DMS153 treated with DMSO at 0.1 percent for 48 hours (cell line): ENCODE data around the gene F10.

ENCODE experiments used
- DNase-seq: peaks from one replicate; lab custom pipeline; 2025; ENCODE audit not compliant: unreplicated experiment; lab: John Stamatoyannopoulos, UW

Gene F10

GRCh38 chr13:113115363-113116205 is 7.0 kb upstream of the F10 start:
- no peak for DNase-seq

GRCh38 chr13:113116206-113116800 is 6.3 kb upstream of the F10 start:
- no peak for DNase-seq

DNA sequence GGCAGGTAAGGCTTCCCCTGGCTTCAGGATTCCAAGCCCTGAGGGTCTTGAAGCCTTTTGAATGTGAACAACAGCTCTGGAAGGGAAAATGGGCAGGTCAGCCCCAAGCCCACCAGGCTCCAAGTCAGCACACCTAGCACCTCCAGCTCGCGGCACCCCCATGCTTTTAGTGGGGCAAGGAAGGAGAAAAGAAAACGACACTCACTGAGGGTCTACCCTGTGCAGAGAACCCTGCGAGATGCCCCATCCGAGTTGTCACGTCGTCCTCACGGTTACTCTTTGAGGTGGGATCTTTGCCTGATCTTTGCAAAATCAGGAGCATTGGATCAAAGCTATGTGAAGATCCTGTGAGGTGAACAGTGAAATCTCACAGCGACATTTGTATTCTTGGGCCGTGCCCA is 5.7 kb upstream of the F10 start:
- DNase-seq: no peak

DNA sequence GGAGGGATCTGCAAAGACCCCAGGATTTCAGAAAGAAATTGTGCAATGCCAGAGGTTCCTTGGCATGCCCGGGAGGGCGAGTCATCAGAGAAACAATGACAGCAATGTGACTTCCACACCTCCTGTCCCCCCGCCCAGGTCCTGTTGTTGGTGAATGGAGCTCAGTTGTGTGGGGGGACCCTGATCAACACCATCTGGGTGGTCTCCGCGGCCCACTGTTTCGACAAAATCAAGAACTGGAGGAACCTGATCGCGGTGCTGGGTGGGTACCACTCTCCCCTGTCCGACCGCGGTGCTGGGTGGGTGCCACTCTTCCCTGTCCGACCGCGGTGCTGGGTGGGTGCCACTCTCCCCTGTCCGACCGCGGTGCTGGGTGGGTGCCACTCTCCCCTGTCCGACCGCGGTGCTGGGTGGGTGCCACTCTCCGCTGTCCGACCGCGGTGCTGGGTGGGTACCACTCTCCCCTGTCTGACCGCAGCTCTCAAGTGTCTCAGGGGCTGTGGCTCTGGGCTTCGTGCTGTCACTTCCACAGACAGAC is 5.2 kb upstream of the F10 start:
- no peak for DNase-seq

DNA sequence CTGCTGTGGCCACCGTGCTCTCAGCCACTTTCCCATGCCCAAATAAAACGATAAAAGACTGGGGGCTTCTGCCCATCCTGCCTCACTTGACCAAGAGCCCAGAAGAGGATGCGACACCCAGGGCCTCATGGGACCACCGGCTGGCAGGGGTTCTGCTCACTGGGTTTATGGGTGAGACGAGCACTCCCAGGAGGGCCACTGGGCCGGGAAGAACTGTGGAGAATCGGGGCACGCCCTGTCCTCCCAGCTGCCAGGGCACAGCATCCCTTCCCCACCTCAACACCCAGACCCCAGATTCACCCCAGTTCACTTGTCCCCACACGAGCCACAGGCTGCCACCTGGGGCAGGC is 4.7 kb upstream of the F10 start:
- no peak for DNase-seq

GRCh38 chr13:113118261-113119021 is 4.2 kb upstream of the F10 start:
- no peak for DNase-seq

DNA sequence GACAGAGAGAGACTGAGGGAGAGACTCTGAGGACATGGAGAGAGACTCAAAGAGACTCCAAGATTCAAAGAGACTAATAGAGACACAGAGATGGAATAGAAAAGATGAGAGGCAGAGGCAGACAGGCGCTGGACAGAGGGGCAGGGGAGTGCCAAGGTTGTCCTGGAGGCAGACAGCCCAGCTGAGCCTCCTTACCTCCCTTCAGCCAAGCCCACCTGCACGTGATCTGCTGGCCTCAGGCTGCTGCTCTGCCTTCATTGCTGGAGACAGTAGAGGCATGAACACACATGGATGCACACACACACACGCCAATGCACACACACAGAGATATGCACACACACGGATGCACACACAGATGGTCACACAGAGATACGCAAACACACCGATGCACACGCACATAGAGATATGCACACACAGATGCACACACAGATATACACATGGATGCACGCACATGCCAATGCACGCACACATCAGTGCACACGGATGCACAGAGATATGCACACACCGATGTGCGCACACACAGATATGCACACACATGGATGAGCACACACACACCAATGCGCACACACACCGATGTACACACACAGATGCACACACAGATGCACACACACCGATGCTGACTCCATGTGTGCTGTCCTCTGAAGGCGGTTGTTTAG is 3.3 kb upstream of the F10 start:
- DNase-seq: no peak

- DNase-seq: no peak
Observed at GRCh38 chr13:113119822-113120189, 2.8 kb upstream of the F10 start.

- DNase-seq: no peak
Observed at GRCh38 chr13:113120300-113121182, 2.1 kb upstream of the F10 start.

DNA sequence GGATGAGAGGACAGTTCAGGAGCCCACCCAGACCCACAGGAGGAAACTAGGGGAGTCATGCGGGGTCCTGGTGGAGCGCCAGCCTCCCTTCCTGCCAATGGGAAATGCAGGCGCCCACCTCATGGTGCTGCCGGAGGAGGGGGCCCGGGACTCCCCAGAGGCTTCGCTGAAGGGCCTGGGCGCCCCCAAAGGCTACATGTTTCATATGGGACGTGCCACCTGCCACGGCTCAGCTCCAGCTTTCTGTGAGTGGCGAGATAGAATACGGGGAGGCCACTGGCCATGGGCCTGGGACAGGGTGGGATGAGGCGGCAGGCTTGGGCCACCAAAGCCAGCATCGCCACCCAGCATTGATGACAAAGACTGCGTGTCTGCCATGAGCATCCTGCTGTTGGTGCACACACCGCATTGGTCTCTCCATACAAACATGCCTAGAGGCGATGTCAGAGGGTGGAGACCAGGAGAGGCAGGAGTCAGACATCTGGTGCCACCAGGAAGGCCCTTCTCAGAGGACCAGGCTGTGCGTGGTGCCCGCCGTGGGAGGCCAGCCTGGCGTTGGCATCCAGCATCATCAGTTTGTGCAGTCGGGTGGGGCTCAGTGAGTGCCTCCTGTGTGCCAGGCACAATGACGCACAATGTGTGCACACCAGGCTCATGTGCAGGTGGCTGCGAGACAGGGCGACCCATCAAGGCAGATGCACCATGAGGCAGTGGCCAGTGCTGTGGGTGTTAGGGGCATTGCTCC is 1.2 kb upstream of the F10 start:
- DNase-seq: no peak

DNA sequence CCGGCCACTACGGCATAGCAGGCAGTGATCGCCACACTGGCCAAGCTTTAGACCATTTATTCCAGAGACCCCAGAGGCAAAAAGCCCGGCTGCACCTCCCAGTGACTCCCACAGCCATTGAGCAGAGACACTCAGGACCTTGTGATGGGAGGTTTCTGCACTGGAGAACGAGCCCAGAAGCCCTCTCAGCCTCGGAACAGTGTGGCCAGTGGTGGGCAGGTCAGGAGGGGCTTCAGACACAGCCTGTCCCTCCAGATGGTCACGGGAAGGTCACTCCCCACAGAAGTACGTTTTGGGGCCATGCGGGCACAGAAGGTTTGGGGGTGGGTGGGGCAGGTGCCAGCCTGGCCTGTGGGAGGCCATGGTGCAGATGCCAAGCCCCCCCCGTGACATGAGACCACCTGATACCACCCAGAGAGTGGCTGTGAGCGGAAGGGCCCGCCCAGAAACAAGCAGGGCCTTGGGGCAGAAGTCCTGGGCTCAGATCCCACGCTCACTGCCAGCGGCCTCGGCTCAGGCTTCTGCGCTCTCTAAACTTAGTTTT is 599 bp upstream of the F10 start:
- no peak for DNase-seq

- DNase-seq: no peak
Observed at GRCh38 chr13:113123226-113124201, 915 bp downstream of the F10 start.

GRCh38 chr13:113124211-113124970 is 1.8 kb downstream of the F10 start:
- no peak for DNase-seq

DNA sequence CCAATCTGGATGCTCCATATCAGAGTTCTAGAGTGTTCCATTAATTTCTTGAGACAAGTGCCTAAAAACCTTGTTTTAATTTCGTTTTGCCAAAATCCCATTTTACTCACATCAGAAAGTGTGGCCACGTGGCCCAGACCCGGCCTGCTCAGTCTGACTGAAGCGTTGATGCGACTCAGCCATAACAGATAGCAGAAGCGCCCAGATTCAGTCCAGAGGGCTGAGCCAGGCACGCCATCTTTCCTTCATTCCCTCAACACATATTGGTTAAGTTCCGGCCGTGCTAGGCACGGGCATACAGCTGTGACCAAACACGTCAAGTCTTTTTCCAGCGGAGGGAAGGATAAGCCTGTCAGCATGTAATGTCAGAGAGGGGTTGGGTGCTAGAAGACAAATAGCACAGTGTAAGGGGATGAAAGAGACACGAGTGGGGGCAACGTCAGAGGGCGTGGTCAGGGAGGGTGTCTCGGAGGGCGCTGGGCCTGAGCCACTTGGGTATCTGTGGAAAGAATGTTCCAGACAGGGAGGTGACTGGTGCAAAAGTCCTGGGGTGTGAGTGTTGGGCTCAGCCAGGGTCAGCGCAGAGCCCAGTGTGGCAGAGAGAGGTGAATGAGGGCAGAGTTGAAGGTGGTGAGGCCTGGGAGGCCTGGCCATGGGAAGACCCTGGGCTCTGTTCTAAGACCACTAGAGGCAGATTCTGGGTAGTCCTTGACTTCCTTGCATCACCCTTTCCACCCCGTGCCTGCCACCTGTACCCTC is 3.1 kb downstream of the F10 start:
- DNase-seq: no peak

DNA sequence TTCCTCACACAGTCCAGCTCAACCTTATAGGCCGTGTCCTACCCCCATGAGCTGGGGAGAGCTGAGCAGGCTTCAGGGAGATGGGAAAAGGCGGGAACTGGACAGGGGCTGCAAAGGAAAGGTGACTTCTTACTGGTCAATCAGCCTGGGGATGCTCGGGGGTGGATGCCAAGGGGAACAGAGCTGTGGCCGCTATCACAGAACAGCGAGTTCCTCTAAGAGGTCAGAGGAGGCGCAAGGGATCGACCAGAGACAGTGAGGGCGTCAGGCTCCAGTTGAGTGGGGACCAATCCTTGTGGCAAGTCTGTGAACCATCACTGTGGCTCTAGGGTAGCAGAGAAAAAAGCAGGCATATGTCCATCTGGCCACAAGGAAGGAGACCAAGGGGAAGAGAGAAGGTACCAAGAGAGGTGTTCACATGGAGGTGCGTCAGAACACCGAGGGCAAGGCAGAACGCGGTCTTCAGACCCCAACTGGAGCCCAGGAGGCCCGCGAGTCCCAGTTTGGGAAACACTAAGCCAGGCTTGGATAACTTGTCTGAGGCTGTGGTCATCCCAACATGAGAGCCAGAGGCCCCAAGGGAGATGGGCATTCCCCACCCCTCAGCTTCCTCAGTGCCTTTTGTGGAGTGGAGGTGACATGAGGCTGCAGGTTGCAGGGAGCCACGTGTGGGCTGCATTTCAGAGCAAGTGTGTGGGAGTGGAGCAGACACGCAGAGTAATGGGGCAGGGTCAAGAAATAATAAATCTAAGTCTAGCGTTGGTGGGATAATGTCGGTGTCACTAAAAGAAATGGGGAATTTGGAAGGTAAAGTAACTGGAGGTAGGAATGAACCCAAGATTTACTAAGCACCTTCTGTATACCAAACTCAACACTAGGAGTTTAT is 3.9 kb downstream of the F10 start:
- no peak for DNase-seq

DNA sequence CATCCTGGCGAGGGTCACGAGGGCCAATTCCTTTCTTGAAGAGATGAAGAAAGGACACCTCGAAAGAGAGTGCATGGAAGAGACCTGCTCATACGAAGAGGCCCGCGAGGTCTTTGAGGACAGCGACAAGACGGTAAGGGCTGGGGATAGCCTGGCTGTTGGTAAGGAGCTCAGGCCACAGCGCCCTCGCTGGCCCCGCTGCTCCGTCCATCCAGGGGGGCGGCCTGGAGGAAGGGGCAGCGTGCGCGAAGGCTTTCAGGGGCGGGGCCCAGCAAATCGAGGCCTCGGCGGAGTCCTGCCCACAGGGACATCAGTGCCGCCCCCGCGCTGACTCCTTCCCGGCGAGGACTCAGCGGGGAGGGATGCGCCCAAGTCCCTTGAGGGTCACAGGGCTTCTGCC is 6.9 kb downstream of the F10 start:
- no peak for DNase-seq
